IMR-90 (cell line): ENCODE results near the gene COL18A1. TPM values are rescaled to one million over a fixed set of nuclear protein-coding genes. Genes with fewer than 3 reads are reported as not detected.

ENCODE experiments used
- ATAC-seq: fragments of 200-7000 bp; cut with Tn5 transposase; 2 replicates; pipeline ENCODE4 v1.9.1; 2020; ENCODE audit warnings: low read depth, mild to moderate bottlenecking, moderate library complexity
- BruUV-seq: library from RNA; stranded (reverse); fragments of 400-500 nt; replicated peaks from 2 replicates; lab custom pipeline; 2021; lab: Mats Ljungman, UMichigan
- CTCF ChIA-PET: fragments of 300-600 bp; formaldehyde crosslinking; extraction: SDS; loops from one replicate; lab custom pipeline; 2021; ENCODE audit warnings: antibody characterized with exemption; lab: Yijun Ruan, JAX
- POLR2A ChIA-PET: fragments of 300-600 bp; sonication (Branson Sonifier 250); formaldehyde crosslinking; loops from one replicate; lab custom pipeline; 2022; ENCODE audit warnings: antibody characterized with exemption; ENCODE audit not compliant: unreplicated experiment; lab: Charles Lee
- DNase-seq: peaks from one replicate; pipeline ENCODE4 v3.0.0; 2013
- H2AFZ ChIP-seq: replicated peaks from 2 replicates; pipeline ENCODE3; 2013; ENCODE audit warnings: low read length, mild to moderate bottlenecking; ENCODE audit not compliant: poor library complexity
- H2AK5ac ChIP-seq: 2 replicates; pipeline ENCODE4 v1.6.1; 2013; ENCODE audit warnings: low read depth, low read length, inconsistent platforms
- H2AK9ac ChIP-seq: replicated peaks from 2 replicates; pipeline ENCODE3; 2013; ENCODE audit warnings: mild to moderate bottlenecking, low read depth, low read length, moderate library complexity; ENCODE audit not compliant: poor library complexity
- H2BK120ac ChIP-seq: 2 replicates; pipeline ENCODE4 v1.6.1; 2013; ENCODE audit warnings: low read depth, low read length, inconsistent platforms
- H2BK15ac ChIP-seq: 3 replicates; pipeline ENCODE4 v1.6.1; 2013; ENCODE audit warnings: low read depth, low read length, inconsistent platforms
- H2BK20ac ChIP-seq: 2 replicates; pipeline ENCODE4 v1.6.1; 2013; ENCODE audit warnings: low read depth, mild to moderate bottlenecking, inconsistent platforms, low read length, moderate library complexity
- H2BK5ac ChIP-seq: 2 replicates; pipeline ENCODE4 v1.6.1; 2013; ENCODE audit warnings: mild to moderate bottlenecking, low read depth, low read length, inconsistent platforms; ENCODE audit not compliant: poor library complexity, severe bottlenecking
- H3K14ac ChIP-seq: replicated peaks from 2 replicates; pipeline ENCODE4 v1.6.1; 2013; ENCODE audit warnings: low read depth, low read length, inconsistent platforms
- H3K18ac ChIP-seq: 2 replicates; pipeline ENCODE4 v1.6.1; 2013; ENCODE audit warnings: low read depth, low read length, control low read depth
- H3K23ac ChIP-seq: 2 replicates; pipeline ENCODE4 v1.6.1; 2013; ENCODE audit warnings: low read depth, low read length, inconsistent platforms
- H3K27ac ChIP-seq: 2 replicates; pipeline ENCODE4 v1.5.1; 2013; ENCODE audit warnings: mild to moderate bottlenecking, control low read depth, low read length; ENCODE audit not compliant: insufficient read depth
- H3K27me3 ChIP-seq: 2 replicates; pipeline ENCODE4 v1.6.1; 2013; ENCODE audit warnings: low read length; ENCODE audit not compliant: control insufficient read depth, insufficient read depth
- H3K36me3 ChIP-seq: 2 replicates; pipeline ENCODE4 v1.6.1; 2013; ENCODE audit warnings: low read length, mixed read lengths; ENCODE audit not compliant: control insufficient read depth, insufficient read depth
- H3K4ac ChIP-seq: 2 replicates; pipeline ENCODE4 v1.6.1; 2013; ENCODE audit warnings: low read depth, low read length, inconsistent platforms
- H3K4me1 ChIP-seq: 2 replicates; pipeline ENCODE4 v1.6.1; 2013; ENCODE audit warnings: low read length, mixed read lengths; ENCODE audit not compliant: control insufficient read depth, insufficient read depth
- H3K4me2 ChIP-seq: 2 replicates; pipeline ENCODE4 v1.6.1; 2013; ENCODE audit warnings: low read depth, mild to moderate bottlenecking, control low read depth, low read length, moderate library complexity
- H3K4me3 ChIP-seq: 2 replicates; pipeline ENCODE4 v1.5.1; 2013; ENCODE audit warnings: low read depth, mild to moderate bottlenecking, control low read depth, low read length, moderate library complexity; ENCODE audit not compliant: insufficient read depth
- H3K56ac ChIP-seq: 2 replicates; pipeline ENCODE4 v1.6.1; 2013; ENCODE audit warnings: low read length, inconsistent platforms; ENCODE audit not compliant: insufficient read depth; ENCODE audit errors: extremely low read depth
- H3K79me1 ChIP-seq, 2 experiments: 2 replicates each; pipeline ENCODE4 v1.6.1; 2013; ENCODE audit warnings: low read length in 2 of 2, inconsistent platforms in 1 of 2, low read depth in 1 of 2
- H3K9ac ChIP-seq: 2 replicates; pipeline ENCODE4 v1.6.1; 2013; ENCODE audit warnings: low read depth, low read length, control low read depth
- H3K9me1 ChIP-seq: 2 replicates; pipeline ENCODE4 v1.6.1; 2013; ENCODE audit warnings: low read length, inconsistent platforms; ENCODE audit not compliant: insufficient read depth
- H3K9me3 ChIP-seq: 2 replicates; pipeline ENCODE4 v1.6.1; 2013; ENCODE audit warnings: low read length; ENCODE audit not compliant: control insufficient read depth, insufficient read depth
- H4K20me1 ChIP-seq: 2 replicates; pipeline ENCODE4 v1.6.1; 2013; ENCODE audit warnings: low read length, inconsistent platforms; ENCODE audit not compliant: insufficient read depth
- H4K5ac ChIP-seq: 2 replicates; pipeline ENCODE4 v1.6.1; 2013; ENCODE audit warnings: mild to moderate bottlenecking, low read depth, low read length, control low read depth
- H4K8ac ChIP-seq, 2 experiments: 2 replicates each; pipeline ENCODE4 v1.6.1; 2013; ENCODE audit warnings: low read depth in 2 of 2, low read length in 2 of 2, control low read depth in 1 of 2, inconsistent platforms in 1 of 2
- H4K91ac ChIP-seq: 2 replicates; pipeline ENCODE4 v1.6.1; 2013; ENCODE audit warnings: low read depth, low read length, inconsistent platforms; ENCODE audit not compliant: insufficient read depth
- FOS ChIP-seq: fragments of 150-350 bp; IDR thresholded peaks from 2 replicates; pipeline ENCODE4 v1.6.1; 2016; ENCODE audit warnings: low read depth, low read length
- MAFK ChIP-seq: IDR thresholded peaks from 2 replicates; pipeline ENCODE4 v1.6.1; 2012; ENCODE audit warnings: low read depth, low read length, improper control_type of control experiment
- MXI1 ChIP-seq: IDR thresholded peaks from 2 replicates; pipeline ENCODE4 v1.6.1; 2012; ENCODE audit warnings: low read depth, mild to moderate bottlenecking, low read length, moderate library complexity, borderline replicate concordance
- POLR2A ChIP-seq: IDR thresholded peaks from 2 replicates; pipeline ENCODE4 v1.6.1; 2012; ENCODE audit warnings: mild to moderate bottlenecking, low read depth, low read length
- RFX5 ChIP-seq: IDR thresholded peaks from 2 replicates; pipeline ENCODE4 v1.8.0; 2012; ENCODE audit warnings: low read depth, mild to moderate bottlenecking, low read length, moderate library complexity
- WGBS, 2 experiments: methylation state at CpG; one replicate each; pipeline versions ENCODE4 v1.1.5 to v1.1.7; 2013; ENCODE audit warnings: missing lambda C conversion rate in 2 of 2; ENCODE audit not compliant: insufficient read length in 1 of 2; ENCODE audit errors: extremely low coverage in 2 of 2; 5-methylcytosine and 5-hydroxymethylcytosine counted together
- dilution Hi-C: fragments of 300-500 bp; cut with HindIII; formaldehyde crosslinking; loops from one replicate; pipeline ENCODE4 v1.14.3; 2018; ENCODE audit warnings: low sequenced_read_pairs; ENCODE audit not compliant: unreplicated experiment
- in situ Hi-C: fragments of 300-500 bp; cut with MboI; formaldehyde crosslinking; loops from 3 replicates; pipeline ENCODE4 v1.14.3; 2019; ENCODE audit warnings: low sequenced_read_pairs, inconsistent platforms, mixed read lengths
- intact Hi-C: fragments of 100-400 bp; cut with micrococcal nuclease; formaldehyde crosslinking; loops from 2 replicates; pipeline ENCODE4 v1.10.0; 2022
- polyA plus RNA-seq, 3 experiments: library from polyadenylated mRNA; depleted of rRNA; stranded (reverse); fragments of >200 nt; gene quantifications; 2 replicates each; pipeline ENCODE4 v1.2.3, GENCODE V29; 2012; ENCODE audit warnings: low replicate concordance in 1 of 3
- total RNA-seq: library from RNA; depleted of rRNA; stranded (reverse); fragments of >200 nt; gene quantifications from 2 replicates; pipeline ENCODE4 v1.2.3, GENCODE V29; 2012

Gene COL18A1
- total and polyA plus RNA-seq, 2 of the 4 experiments (the other 2 are of a cell fraction): 4.3 to 46.7 TPM

DNA sequence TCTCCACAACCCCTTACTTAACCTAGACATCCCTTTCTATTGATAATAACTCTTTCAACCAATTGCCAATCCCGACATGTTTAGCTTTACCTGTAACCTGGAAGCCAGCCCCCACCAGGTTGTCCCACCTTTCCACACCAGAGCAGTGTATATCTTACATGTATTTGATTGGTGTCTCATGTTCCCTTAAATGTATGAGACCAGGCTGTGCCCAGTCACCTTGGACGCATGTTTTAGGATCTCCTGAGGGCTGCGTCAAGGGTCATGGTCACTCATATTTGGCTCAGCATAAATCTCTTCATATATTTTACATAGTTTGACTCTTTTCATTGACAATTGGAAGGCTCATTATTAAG is 142.6 kb downstream of the COL18A1 start:
- Histone ChIP-seq H4K20me1 (no peaks in the 10 kb centered on the region), H4K5ac (no peak overlapping the region), H3K79me1 (no peaks in the 10 kb centered on the region), H2AK5ac (no peak overlapping the region), H2BK20ac (no peak overlapping the region), H3K9me1 (0 out of 2 replicates have a peak, but pooled peaks cover 9% of the 10 kb centered on the region), H2AFZ (no peak overlapping the region), H3K27me3 (peaks cover 10% of the 10 kb centered on the region), H2BK15ac (no peak overlapping the region), H3K4me3 (no peak overlapping the region), H3K4me2 (no peak overlapping the region), H3K27ac (no peak overlapping the region), H3K56ac (no peak overlapping the region), H4K8ac (no peak overlapping the region), H3K18ac (no peak overlapping the region), H3K36me3 (no peaks in the 10 kb centered on the region), H2BK5ac (no peak overlapping the region), H3K14ac (no peak overlapping the region), H3K4me1 (0 out of 2 replicates have a peak, but pooled peaks cover 2% of the 10 kb centered on the region), H3K9ac (no peak overlapping the region), H2AK9ac (no peak overlapping the region), H3K9me3 (no peaks in the 10 kb centered on the region), H3K4ac (no peak overlapping the region), H4K91ac (no peak overlapping the region), H3K23ac (no peak overlapping the region), H2BK120ac (no peak overlapping the region)
- in situ Hi-C loops (no loop called here), dilution Hi-C loops (no loop called here), intact Hi-C loops (no loop called here)
- no peak for TF ChIP-seq POLR2A
- no peak for TF ChIP-seq FOS
- TF ChIP-seq MXI1: no peak
- TF ChIP-seq RFX5: no peak
- no peak for TF ChIP-seq MAFK
- no peak for ATAC-seq
- POLR2A ChIA-PET: interaction anchor here (0.5 kb wide), 1 partner anchor 15 kb away, joined by 4 read pairs; no protein-coding TSS in a partner anchor
- WGBS, 2 experiments: no CpG with 5 or more reads among the region's 3 CpGs
- BruUV-seq: no TSS peak
- CTCF ChIA-PET: no interaction called here
- no peak for DNase-seq
